CD4-positive, CD25-positive, alpha-beta regulatory T cell (primary cell): ENCODE results near the gene SCN8A. TPM values are rescaled to one million over a fixed set of nuclear protein-coding genes. Genes with fewer than 3 reads are reported as not detected.

Source experiments
- ATAC-seq, 2 donors: fragments of 150-1000 bp; cut with Tn5 transposase; one replicate each; pipeline ENCODE4 v1.10.0; 2021; ENCODE audit warnings: low read depth in 2 of 2, moderate number of reproducible peaks in 2 of 2, moderate library complexity in 1 of 2
- DNase-seq, 3 donors: peaks; one replicate each; pipeline versions ENCODE4 v3.0.0 to v3.0.0-alpha.2; 2012 to 2022; ENCODE audit warnings: mixed read lengths in 1 of 3
- H3K27ac ChIP-seq: one replicate; pipeline ENCODE4 v1.7.0; 2013; ENCODE audit warnings: mild to moderate bottlenecking, low read length; ENCODE audit not compliant: insufficient read depth, poor library complexity, severe bottlenecking
- H3K27me3 ChIP-seq: one replicate; pipeline ENCODE4 v1.7.0; 2013; ENCODE audit warnings: low read length; ENCODE audit not compliant: control insufficient read depth, insufficient read depth
- H3K36me3 ChIP-seq: one replicate; pipeline ENCODE4 v1.7.0; 2013; ENCODE audit warnings: mild to moderate bottlenecking, low read length, moderate library complexity; ENCODE audit not compliant: control insufficient read depth, insufficient read depth
- H3K4me1 ChIP-seq: 2 replicates; pipeline ENCODE4 v1.7.0; 2013; ENCODE audit warnings: mild to moderate bottlenecking, low read length; ENCODE audit not compliant: insufficient read depth, control insufficient read depth, poor library complexity, severe bottlenecking
- H3K4me3 ChIP-seq: one replicate; pipeline ENCODE4 v1.7.0; 2013; ENCODE audit warnings: low read depth, mild to moderate bottlenecking, low read length, moderate library complexity
- H3K9me3 ChIP-seq, 2 experiments: 1 replicate in 1 of 2; 2 replicates in 1 of 2; pipeline ENCODE4 v1.7.0; 2013; ENCODE audit warnings: low read length in 2 of 2, mild to moderate bottlenecking in 1 of 2, moderate library complexity in 1 of 2; ENCODE audit not compliant: control insufficient read depth in 2 of 2
- H3K27ac Mint-ChIP-seq, 3 donors: one replicate each; pipeline ENCODE4 v1.8.0; 2020 to 2022; ENCODE audit warnings: mild to moderate bottlenecking in 3 of 3, mixed read lengths in 3 of 3, moderate library complexity in 2 of 3
- H3K27me3 Mint-ChIP-seq: one replicate; pipeline ENCODE4 v1.8.0; 2022; ENCODE audit warnings: mild to moderate bottlenecking, mixed read lengths
- H3K36me3 Mint-ChIP-seq: one replicate; pipeline ENCODE4 v1.8.0; 2020; ENCODE audit warnings: mixed read lengths
- H3K4me1 Mint-ChIP-seq, 4 donors: one replicate each; pipeline ENCODE4 v1.8.0; 2020 to 2022; ENCODE audit warnings: mixed read lengths in 4 of 4, mild to moderate bottlenecking in 1 of 4
- H3K4me3 Mint-ChIP-seq, 4 donors: one replicate each; pipeline ENCODE4 v1.8.0; 2020 to 2022; ENCODE audit warnings: mild to moderate bottlenecking in 4 of 4, mixed read lengths in 4 of 4, moderate library complexity in 3 of 4
- H3K9me3 Mint-ChIP-seq, 7 donors: one replicate each; pipeline ENCODE4 v1.8.0; 2020 to 2022; ENCODE audit warnings: mixed read lengths in 7 of 7, mild to moderate bottlenecking in 3 of 7, moderate library complexity in 2 of 7
- polyA plus RNA-seq, 4 donors: library from polyadenylated mRNA; unstranded; fragments of 300-500 nt; fragmentation: Illumina TruSeq; gene quantifications; one replicate each; pipeline ENCODE4 v1.2.3, GENCODE V29; 2021
- total RNA-seq: library from RNA; stranded (reverse); gene quantifications from one replicate; pipeline ENCODE4 v1.2.3, GENCODE V29; 2022

The SCN8A gene
- total and polyA plus RNA-seq, 5 donors from 2014 or later, result 0.30 to 1.1 (median 0.61) TPM

DNA sequence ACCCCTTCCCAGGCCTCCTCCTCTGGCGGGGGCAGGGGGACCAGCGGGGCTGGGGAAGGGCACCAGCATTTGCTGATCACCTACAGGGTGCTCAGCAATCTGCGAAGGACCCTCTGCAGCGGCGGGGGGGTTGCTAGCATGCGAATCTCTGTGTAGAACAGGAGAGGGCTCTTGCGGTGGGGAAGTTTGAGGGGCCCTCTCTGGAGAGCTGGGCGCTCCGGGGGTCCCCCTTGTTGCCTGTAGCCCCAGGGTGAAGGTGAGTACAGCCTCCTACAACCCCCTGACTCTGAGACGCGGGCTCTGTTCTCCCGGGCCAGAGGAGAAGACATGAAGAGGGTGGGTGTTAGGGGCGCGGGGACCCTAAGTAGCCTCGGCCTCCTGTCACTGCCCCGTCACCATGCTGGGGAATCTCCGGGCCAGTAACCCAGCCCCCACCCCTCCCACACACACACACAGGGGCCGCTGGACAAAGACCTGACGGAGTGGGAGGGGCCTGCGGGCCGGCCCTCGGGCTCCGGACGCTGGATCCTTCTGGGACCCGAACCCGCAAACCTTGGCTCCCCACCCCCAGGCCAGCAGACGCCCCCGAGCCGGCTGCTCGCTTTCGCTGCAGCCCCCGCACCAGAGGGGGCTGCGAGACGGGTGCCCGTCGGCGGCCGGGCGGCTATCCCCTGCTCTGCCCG lies 256.8 kb downstream of the SCN8A start:
- Mint-ChIP-seq H3K27me3 (peaks cover 79% of the 10 kb centered on the region), H3K9me3 (no peaks in the 10 kb centered on the region), H3K27ac (no peak overlapping the region), H3K4me3 (peak overlapping the region in 2 of 4 donors; percentile 55 to 69), H3K36me3 (peaks cover 4% of the 10 kb centered on the region), H3K4me1 (peaks cover 0 to 17% (median under 1%) of the 10 kb centered on the region in 4 donors)
- Histone ChIP-seq H3K36me3 (no peaks in the 10 kb centered on the region), H3K9me3 (no peaks in the 10 kb centered on the region), H3K27ac (no peak overlapping the region), H3K27me3 (peaks cover 4% of the 10 kb centered on the region), H3K4me1 (peaks cover 13% of the 10 kb centered on the region), H3K4me3 (no peak overlapping the region)
- ATAC-seq, result no peak
- DNase-seq, result no peak

DNA sequence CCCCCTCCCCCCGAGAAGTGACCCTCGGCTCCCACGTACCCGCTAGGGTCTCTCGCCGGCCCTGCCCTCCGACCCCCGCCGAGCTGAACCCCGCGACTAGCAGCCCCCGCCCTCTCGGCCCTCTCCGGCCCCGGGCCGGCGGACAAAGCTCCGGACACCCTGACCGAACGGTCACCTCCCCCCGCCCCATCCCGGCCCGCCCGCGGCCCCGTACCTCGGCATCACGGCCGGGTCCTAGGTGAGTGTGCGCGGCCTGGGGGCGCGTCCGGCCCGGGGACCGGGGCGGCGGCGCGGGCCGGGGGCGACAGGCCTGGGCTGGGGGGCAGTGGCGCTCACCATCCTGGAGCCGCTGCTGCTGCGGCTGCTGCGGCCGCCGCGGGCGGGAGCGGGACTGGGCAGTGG lies 257.3 kb downstream of the SCN8A start, which contains the start of gene FIGNL2:
FIGNL2 (minus strand) TSS at position 393 of the 402 bp plus-strand sequence. CDS start 26,305 bp downstream, outside the sequence.
- Histone ChIP-seq H3K27ac (no peak within 1 kb of the TSS), H3K4me1 (peaks cover 13% of the 10 kb centered on the region), H3K9me3 (no peaks in the 10 kb centered on the region), H3K4me3 (no peak within 1 kb of the TSS), H3K36me3 (no peaks in the 10 kb centered on the region), H3K27me3 (peaks cover 4% of the 10 kb centered on the region)
- Mint-ChIP-seq H3K4me3 (peak within 1 kb of the TSS in 2 of 4 donors; percentile 55 to 69), H3K27me3 (peaks cover 80% of the 10 kb centered on the region), H3K4me1 (peaks cover 0 to 17% (median under 1%) of the 10 kb centered on the region in 4 donors), H3K9me3 (no peaks in the 10 kb centered on the region), H3K27ac (no peak within 1 kb of the TSS), H3K36me3 (peaks cover 4% of the 10 kb centered on the region)
- no peak for DNase-seq
- ATAC-seq, result no peak

DNA sequence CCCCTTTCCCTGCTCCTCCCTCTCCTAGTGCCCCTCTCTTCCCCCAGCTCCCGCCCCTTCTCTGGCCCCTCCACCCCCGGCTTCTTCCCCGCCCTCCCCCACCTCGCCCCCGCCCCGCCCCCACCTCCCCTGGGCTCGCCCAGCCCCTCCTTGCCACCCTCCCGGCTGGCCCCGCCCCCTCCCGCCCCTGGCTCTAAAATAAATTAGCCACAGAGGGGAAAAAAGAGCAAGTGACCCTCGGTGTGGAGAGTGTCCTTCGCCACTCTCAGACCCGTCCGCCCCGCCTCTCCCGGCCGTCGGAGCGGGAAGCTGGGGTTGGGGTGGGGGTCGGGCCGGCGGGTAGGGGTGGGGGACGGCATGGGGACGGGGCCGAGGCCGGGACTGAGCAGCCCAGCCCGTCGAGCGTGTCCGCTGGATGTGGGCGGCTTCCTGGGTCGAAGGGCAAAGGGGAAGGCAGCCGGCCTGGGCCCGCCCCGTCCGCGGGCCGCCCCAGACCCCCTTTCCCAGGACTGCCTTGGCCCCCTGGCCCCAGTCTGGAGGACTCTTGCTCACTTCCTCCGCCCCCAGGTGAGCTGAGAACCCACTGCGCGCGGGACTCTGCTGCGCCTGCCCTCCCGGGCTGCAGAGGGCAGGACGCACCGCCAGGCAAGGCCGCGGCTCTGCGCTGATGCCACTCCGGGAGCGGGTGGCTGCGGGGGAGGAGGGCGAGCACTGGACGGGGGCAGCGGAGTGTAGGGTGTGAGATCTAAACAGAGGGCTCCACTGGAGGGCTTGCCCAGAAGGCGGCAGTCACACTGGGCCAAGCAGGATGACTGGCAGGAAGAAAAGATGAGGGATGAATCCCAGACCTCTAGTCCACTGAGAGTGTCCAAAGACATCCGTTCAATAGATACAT lies 258.1 kb downstream of the SCN8A start:
- H3K9me3 Mint-ChIP-seq, result no peaks in the 10 kb centered on the region
- Histone ChIP-seq H3K27ac (no peak overlapping the region), H3K4me1 (peaks cover 13% of the 10 kb centered on the region), H3K4me3 (no peak overlapping the region), H3K9me3 (no peaks in the 10 kb centered on the region), H3K27me3 (peaks cover 4% of the 10 kb centered on the region), H3K36me3 (no peaks in the 10 kb centered on the region)
- no peak for ATAC-seq
- H3K4me3 Mint-ChIP-seq, result no peak overlapping the region
- peaks cover 4% of the 10 kb centered on the region for H3K36me3 Mint-ChIP-seq
- H3K27ac Mint-ChIP-seq, result no peak overlapping the region
- peaks cover 0 to 17% (median under 1%) of the 10 kb centered on the region in 4 donors for H3K4me1 Mint-ChIP-seq
- DNase-seq, result no peak
- peaks cover 73% of the 10 kb centered on the region for H3K27me3 Mint-ChIP-seq

DNA sequence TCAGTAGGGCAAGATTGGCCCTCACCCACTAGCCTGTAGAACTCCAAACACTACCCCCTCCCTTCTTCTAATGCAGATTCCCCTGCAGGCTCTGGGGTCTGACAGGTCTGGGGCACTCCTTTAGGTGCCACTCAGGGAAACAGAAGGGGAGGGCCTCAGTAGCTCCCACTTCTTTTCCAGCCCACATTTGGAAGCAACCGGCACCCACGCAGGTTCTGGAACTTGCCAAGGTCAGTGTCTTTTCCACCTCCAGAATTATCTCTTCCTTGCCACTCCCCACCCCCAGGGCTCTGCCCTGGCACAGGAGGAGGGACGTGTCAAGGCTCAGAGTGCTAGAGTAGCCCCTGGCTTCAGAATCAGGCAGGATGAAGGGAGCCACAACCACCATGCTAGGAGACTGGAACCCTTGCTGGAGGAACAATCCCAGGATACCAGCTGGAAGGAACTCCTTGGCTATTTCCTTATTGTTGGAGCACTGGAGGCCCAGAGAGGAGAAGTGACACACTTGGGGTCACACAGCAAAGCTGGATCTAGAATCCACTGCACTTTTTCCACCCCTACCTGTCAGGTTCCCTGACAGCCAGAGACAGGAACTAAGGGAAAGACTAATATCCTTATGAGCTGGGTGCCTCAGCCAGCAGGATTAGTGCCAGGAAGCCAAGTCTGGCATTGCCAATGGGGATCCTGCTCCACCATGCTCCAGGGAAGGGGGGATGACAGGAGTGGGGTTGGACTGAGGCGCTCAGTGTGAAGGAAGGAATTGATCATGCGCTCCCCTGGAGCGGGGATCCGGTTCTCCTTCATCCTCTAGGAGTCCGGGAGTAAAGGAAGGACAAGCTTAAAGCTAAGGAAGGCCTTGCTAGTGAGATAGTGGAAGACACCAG lies 259.3 kb downstream of the SCN8A start:
- no peaks in the 10 kb centered on the region for H3K9me3 ChIP-seq
- ATAC-seq (no peak), DNase-seq (no peak)
- Mint-ChIP-seq H3K4me1 (peaks cover 0 to 17% (median under 1%) of the 10 kb centered on the region in 4 donors), H3K27me3 (peaks cover 61% of the 10 kb centered on the region), H3K27ac (no peak overlapping the region), H3K9me3 (no peaks in the 10 kb centered on the region), H3K36me3 (no peaks in the 10 kb centered on the region), H3K4me3 (no peak overlapping the region)
- H3K27me3 ChIP-seq, result peaks cover 4% of the 10 kb centered on the region
- H3K4me3 ChIP-seq, result no peak overlapping the region
- no peak overlapping the region for H3K27ac ChIP-seq
- no peaks in the 10 kb centered on the region for H3K36me3 ChIP-seq
- peaks cover 13% of the 10 kb centered on the region for H3K4me1 ChIP-seq

GRCh38 chr12:51850965-51851299 lies 259.9 kb downstream of the SCN8A start:
- DNase-seq, result no peak
- H3K9me3 ChIP-seq, result no peaks in the 10 kb centered on the region
- peaks cover 3% of the 10 kb centered on the region for H3K27me3 ChIP-seq
- H3K36me3 Mint-ChIP-seq, result no peaks in the 10 kb centered on the region
- no peaks in the 10 kb centered on the region for H3K9me3 Mint-ChIP-seq
- H3K4me3 ChIP-seq, result no peak overlapping the region
- no peak overlapping the region for H3K27ac ChIP-seq
- H3K4me3 Mint-ChIP-seq, result no peak overlapping the region
- peaks cover 0 to 17% (median under 1%) of the 10 kb centered on the region in 4 donors for H3K4me1 Mint-ChIP-seq
- ATAC-seq, result no peak
- H3K36me3 ChIP-seq, result no peaks in the 10 kb centered on the region
- H3K27ac Mint-ChIP-seq, result no peak overlapping the region
- H3K27me3 Mint-ChIP-seq, result peaks cover 56% of the 10 kb centered on the region
- H3K4me1 ChIP-seq, result peaks cover 13% of the 10 kb centered on the region

- H3K4me3 ChIP-seq, result no peak overlapping the region
- Mint-ChIP-seq H3K4me3 (no peak overlapping the region), H3K27me3 (peaks cover 56% of the 10 kb centered on the region), H3K4me1 (peaks cover 0 to 12% (median 0%) of the 10 kb centered on the region in 4 donors), H3K27ac (no peak overlapping the region), H3K9me3 (no peaks in the 10 kb centered on the region), H3K36me3 (no peaks in the 10 kb centered on the region)
- H3K4me1 ChIP-seq, result peaks cover 13% of the 10 kb centered on the region
- H3K27ac ChIP-seq, result no peak overlapping the region
- DNase-seq (no peak), ATAC-seq (no peak)
- H3K27me3 ChIP-seq, result no peaks in the 10 kb centered on the region
- H3K36me3 ChIP-seq, result no peaks in the 10 kb centered on the region
- H3K9me3 ChIP-seq, result no peaks in the 10 kb centered on the region
These were observed 260.5 kb downstream of the SCN8A start for GRCh38 chr12:51851413-51852124.
